ENCODE measurements around the gene CDC7.

DNA sequence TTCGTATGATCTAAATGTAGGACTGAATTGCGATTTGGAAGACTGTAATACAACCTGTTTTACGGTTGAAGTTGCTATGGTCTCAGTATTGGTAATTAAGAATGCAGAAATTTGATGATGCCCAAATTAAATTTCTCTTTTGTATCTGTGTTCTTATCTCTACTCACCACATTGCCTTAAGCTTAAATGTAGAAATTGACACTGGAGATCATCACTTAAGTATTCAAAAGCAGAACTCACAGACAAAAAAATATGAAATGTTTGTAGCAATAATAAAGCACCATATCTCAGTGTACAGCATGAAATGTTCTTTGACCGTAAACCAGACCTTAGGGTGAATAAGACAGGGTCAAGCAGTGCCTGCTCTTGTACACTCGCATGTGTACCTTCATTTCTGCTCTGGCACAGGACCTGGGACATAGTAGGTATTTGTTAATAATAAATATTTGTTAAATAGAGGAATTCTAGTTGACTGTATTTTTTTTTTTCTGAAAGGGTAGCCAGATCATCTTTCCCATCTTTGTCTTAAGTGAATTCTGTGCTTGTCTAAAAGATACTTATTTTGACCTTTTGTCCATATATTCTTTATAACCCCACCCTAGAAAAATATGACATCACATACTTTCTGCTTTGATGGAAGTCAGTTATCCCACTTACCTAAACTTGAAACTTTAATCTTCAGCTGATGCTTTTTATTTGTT lies 1.5 kb downstream of the CDC7 start:
- TF ChIP-seq POLR2AphosphoS5 (IDR thresholded peaks at IDR 0.05): no peak
- TF ChIP-seq CTCF (IDR thresholded peaks at IDR 0.05): no peak
- TF ChIP-seq EP300 (IDR thresholded peaks at IDR 0.05): no peak

All from esophagus muscularis mucosa (tissue), 4 donors.